Stimulated activated naive CD8-positive, alpha-beta T cell treated with anti-CD3 and anti-CD28 coated beads, Interleukin-15, Interleukin-2, amounts not matched to agents 100 U/mL and 50 U/mL, for 24 hours (primary cell): Measurements from ENCODE around the gene ATP5F1D.

Source experiments
- ATAC-seq: fragments of 150-1000 bp; cut with Tn5 transposase; one replicate; pipeline ENCODE4 v1.10.0; 2021
- DNase-seq: peaks from one replicate; pipeline ENCODE4 v3.0.0; 2021

The ATP5F1D gene

DNA sequence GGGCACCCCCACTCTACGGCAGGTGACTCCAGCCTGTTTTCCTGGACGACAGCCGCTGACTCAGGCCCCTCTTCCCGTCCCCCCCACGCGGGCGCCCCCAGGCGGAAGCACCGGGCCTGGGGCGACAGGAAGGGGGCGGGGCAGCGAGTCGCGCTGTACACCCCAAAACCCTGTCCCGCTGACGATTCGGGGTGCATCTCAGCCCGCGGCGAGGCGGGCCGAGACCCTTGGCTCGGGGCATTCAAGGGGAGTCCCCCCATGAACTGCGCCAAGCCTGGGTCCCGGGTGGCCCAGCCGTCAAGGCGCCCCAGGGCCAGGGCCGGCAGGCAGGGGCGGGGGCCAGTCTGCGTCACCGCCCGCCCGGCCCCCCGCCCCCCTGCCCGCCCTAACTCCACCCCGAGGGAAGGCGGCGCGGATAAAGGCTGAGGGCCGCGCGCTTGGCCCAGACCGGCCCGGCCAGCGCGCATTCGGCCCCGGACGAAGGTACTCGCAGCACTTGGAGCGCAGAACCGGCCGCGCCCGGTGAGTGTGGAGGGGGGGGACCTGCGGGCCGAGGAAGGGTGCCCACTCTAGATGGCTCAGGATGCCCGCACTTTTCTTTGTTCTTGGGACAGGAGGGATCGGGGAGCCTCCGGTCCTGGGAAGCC lies 6.7 kb downstream of the ATP5F1D start, which contains the start of gene MIDN:
TSS of gene MIDN (plus strand) at position 445 of the 647 bp plus-strand sequence. CDS start 1,714 bp downstream, outside the sequence.
- DNase-seq (peak; percentile 81), ATAC-seq (peak; percentile 5)

DNA sequence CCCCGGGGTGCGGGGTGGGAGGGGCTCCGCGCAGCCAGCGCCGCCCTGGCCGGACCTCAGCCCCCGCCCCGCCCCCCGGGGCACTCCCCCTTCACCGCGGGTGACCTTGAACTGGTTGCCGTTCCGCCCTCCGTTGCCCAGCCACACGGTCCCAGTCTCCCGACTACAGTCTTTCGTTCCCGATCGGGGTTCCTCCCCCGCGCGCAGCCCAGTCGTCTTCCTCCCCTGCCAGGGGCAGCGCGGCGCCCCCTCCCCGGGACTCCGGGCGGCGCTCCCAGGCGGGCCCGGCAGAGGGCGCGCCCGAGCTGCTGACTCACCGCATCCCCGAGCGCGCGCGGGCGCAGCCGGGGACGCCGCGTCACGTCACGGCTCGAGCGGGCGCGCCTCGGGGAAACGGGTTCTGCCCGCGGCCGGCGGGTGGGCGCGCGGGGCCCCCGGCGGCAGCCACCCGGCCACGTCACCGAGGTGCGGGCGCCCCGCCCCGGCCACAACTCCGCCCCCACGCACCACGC lies 7.3 kb downstream of the ATP5F1D start:
- peak; percentile 88 for DNase-seq
- peak; percentile 7 for ATAC-seq

GRCh38 chr19:1249298-1249989 lies 7.9 kb downstream of the ATP5F1D start:
- peak; percentile 96 for DNase-seq
- peak; percentile 51 for ATAC-seq

- DNase-seq: no peak
- ATAC-seq: no peak
Observed at GRCh38 chr19:1249990-1250436, 8.5 kb downstream of the ATP5F1D start.

DNA sequence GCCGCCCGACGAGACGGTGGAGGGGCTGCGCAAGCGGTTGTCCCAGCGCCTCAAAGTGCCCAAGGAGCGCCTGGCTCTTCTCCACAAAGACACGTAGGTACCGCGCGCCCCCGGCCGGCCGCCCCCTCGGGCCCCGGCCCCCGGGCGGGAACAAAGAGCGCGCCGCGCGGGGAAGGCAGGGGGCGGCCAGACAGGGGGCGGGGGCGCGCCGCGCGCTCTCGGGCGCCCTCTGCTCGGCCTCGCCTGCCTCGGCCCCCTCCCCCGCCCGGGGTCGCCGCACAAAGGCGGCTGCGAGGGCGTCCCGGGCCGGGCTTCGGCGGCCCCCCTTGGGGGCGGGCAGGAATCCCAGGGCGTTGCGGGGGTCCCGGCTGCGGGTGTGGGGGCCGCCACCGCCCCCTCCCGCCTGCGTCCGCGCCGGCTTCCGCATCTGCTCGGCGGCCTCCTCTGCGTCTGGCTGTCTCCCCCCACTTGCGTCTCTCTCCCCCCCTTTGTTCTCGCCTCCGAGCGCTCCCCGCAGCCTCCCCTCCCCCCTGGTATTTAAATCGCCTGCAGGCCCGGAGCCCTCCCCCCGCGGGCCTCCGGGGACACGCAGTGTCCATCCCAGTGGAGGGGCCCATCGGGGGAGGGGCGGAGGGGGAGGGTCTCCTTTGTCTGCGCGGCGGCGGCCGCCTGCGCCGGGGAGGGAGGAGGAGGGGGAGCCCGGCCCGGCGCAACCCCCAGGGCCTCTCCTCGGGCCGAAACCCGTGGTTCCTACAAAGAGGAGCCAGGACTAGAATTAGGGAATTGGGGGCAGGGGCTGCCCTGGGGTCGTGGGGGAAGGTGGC lies 9.1 kb downstream of the ATP5F1D start:
- DNase-seq: peak; percentile 60
- ATAC-seq: no peak

- DNase-seq (peak; percentile 73), ATAC-seq (no peak)
Observed at GRCh38 chr19:1251330-1252220, 10.0 kb downstream of the ATP5F1D start.

DNA sequence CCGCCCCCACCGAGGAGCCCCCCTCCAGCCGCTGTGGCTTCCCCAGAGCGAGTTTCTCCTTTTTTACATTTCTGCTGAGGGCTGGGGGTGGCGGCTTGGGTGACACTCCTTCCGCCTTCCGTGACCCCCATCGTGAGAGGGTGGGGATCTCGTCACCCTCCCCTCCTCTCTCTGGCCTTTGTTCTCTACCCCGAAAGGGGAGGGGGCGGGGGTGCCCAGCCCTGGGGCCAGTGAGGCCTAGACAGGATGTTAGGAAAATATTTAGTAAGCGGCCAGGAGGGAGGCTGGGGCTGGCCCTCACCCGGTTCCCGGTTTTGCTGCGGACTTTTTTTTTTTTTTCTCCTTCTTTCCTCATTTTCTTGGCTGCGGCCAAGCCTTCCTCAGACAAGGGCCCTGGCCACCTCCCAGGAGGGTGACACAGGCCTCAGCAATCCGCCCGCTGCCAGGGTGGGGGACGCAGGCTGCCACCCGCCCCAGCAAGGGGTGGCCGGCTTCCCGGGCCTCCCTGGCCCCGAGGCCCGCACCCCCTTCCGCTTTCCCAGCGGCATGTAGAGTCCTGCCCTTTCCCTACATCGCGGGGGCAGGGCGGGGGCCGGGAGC lies 10.8 kb downstream of the ATP5F1D start:
- DNase-seq: peak; percentile 82
- ATAC-seq: peak; percentile 4

- ATAC-seq (peak; percentile 44), DNase-seq (peak; percentile 89)
Observed at GRCh38 chr19:1252821-1253513, 11.4 kb downstream of the ATP5F1D start.

GRCh38 chr19:1253514-1254080 lies 12.0 kb downstream of the ATP5F1D start:
- ATAC-seq: no peak

GRCh38 chr19:1254081-1254527 lies 12.6 kb downstream of the ATP5F1D start:
- DNase-seq: no peak
- ATAC-seq: no peak

More at GRCh38 chr19:1253514-1254080, 12.0 kb downstream of the ATP5F1D start:
- no peak for DNase-seq

- ATAC-seq: no peak
- DNase-seq: no peak
Observed at GRCh38 chr19:1254530-1255185, 13.1 kb downstream of the ATP5F1D start.

- DNase-seq (no peak), ATAC-seq (no peak)
Observed at GRCh38 chr19:1255186-1256161, 13.9 kb downstream of the ATP5F1D start.

DNA sequence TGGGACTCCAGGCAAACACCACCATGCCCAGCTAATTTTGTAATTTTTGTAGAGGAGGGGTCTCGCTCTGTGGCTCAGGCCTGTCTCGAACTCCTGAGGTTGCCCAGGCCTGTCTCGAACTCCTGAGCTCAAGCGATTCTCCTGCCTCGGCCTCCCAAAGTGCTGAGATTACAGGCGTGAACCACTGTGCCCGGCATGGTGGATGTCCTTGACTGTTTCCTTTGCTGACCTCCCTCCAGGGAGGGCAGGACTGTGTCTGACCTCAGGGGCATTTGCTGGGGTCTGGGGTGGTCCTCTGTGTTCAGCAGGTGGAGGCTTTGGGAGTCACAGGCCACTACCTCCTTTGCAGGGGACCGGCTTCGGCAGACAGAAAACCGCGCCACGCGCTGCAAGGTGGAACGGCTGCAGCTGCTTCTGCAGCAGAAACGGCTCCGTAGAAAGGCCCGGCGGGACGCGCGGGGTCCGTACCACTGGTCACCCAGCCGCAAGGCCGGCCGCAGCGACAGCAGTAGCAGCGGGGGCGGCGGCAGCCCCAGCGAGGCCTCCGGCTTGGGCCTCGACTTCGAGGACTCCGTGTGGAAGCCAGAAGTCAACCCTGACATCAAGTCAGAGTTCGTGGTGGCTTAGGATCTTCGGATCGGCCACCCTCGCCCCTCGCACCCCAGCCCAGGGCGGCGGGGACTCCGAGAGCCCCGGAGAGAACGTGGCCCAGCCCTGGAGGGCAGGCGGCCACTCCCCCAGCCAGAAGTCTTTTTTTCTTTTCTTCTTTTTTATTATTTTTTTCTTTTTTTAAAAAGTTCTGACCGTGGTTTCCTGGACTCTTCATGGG lies 15.3 kb downstream of the ATP5F1D start:
- no peak for DNase-seq
- no peak for ATAC-seq

DNA sequence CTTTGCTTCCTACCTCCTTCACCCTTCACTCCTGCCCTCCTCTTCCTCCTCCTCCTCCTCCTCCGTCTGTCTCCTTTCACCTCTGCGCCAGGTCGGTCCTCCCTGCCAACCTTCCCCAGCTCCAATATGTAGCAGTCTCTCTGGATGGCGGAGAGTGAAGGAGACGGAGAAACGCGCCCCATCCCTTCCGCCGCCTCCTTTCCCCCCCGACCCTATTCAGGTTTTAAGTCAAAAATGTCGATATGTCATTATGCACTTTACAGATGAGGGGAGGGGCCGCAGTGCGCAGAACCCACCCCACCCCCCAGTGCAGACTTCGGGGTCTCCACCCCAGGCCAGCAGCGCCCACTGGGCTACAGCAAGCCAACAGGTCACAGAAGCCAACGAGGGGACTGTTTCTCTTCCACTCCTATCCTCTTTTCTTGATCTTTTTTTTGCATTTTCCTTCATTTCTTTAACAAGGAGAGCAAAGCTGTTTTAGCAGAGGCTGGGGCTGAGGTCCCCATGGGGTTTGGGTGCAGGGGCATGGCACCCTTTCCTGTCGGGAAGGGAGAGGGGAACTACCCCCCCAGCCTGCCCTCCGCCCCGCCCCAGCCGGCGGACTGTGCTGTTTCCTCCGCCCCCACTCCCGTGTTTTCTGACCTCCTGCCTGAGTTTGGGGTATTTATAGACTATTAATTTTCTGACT lies 16.1 kb downstream of the ATP5F1D start:
- no peak for ATAC-seq
- peak; percentile 20 for DNase-seq

DNA sequence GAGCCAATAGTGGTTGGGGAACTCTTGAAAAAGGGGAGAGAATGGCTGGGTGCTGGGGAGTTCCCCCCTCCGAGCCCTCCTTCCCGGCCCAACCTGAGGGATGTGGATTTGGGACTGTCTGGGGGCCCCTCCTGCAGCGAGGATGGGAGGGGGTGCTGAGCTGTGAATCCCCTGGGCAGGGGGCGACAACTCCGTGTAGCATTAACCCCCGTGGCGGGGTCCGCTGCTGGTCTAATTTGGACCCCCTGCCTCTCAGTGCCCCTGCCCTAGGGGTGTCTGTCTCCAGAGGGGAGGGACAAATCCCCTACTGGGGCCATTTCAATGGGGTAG lies 16.6 kb downstream of the ATP5F1D start:
- DNase-seq (peak; percentile 9), ATAC-seq (no peak)

DNA sequence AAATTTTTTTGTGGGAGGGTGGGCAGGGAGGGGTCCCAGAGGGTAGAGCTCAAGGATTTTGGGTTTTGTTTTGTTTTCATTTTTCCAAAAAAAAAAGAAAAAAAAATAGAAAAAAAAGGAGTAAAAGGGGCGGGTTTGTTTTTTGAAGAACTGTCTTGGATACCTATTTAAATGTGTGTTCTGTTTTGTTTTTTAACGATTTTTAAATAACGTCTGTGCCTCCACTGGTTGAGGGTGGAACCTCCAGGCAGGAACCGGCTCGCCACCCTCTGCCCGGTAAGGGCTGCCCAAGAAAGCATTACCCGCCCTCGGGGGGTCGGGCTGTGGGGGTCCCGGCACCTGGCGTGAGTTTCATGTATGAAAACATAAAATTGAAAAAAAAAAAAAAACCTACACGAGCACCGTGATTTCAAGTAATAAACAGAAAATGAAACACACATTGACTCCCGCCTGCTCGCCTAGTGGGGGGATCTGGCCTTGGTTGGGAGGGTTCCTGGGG lies 17.2 kb downstream of the ATP5F1D start:
- DNase-seq (no peak), ATAC-seq (no peak)
